GM23338 (cell line): Measurements from ENCODE around the gene LCN6. TPM values are rescaled to one million over a fixed set of nuclear protein-coding genes. Genes with fewer than 3 reads are reported as not detected.
A peak's percentile ranks its signal among the peaks of the same experiment; 100 is the strongest.

Source experiments
- ATAC-seq: fragments of 200-7000 bp; cut with Tn5 transposase; 3 replicates; pipeline ENCODE4 v1.9.1; 2020
- DNase-seq: peaks from one replicate; pipeline ENCODE4 v3.0.0-alpha.2; 2015; ENCODE audit warnings: low spot score
- H2AFZ ChIP-seq: fragments of 200-600 bp; sonication (generic); 2 replicates; pipeline ENCODE4 v1.8.0; 2016; ENCODE audit warnings: antibody characterized with exemption, mild to moderate bottlenecking, moderate library complexity
- H3F3A ChIP-seq: fragments of 200-600 bp; sonication (generic); replicated peaks from 2 replicates; pipeline ENCODE4 v1.8.0; 2017; ENCODE audit warnings: antibody characterized with exemption, mixed run types, low read depth
- H3K27ac ChIP-seq: fragments of 200-600 bp; sonication (generic); 2 replicates; pipeline ENCODE4 v1.6.1; 2016; ENCODE audit warnings: low read depth
- H3K27me3 ChIP-seq: fragments of 200-600 bp; sonication (generic); 2 replicates; pipeline ENCODE4 v1.8.0; 2016; ENCODE audit warnings: mild to moderate bottlenecking, mixed run types, moderate library complexity; ENCODE audit not compliant: insufficient read depth
- H3K36me3 ChIP-seq: fragments of 200-600 bp; sonication (generic); 2 replicates; pipeline ENCODE4 v1.8.0; 2016; ENCODE audit warnings: mild to moderate bottlenecking; ENCODE audit not compliant: insufficient read depth
- H3K4me1 ChIP-seq: fragments of 200-600 bp; sonication (generic); 2 replicates; pipeline ENCODE4 v1.8.0; 2016; ENCODE audit warnings: mild to moderate bottlenecking, moderate library complexity; ENCODE audit not compliant: insufficient read depth
- H3K4me2 ChIP-seq: fragments of 200-600 bp; sonication (generic); 2 replicates; pipeline ENCODE4 v1.7.1; 2017; ENCODE audit warnings: mixed run types
- H3K4me3 ChIP-seq: fragments of 200-600 bp; sonication (generic); 2 replicates; pipeline ENCODE4 v1.6.1; 2016; ENCODE audit warnings: mixed run types
- H3K79me2 ChIP-seq: fragments of 200-600 bp; sonication (generic); replicated peaks from 2 replicates; pipeline ENCODE4 v1.8.0; 2017; ENCODE audit warnings: mild to moderate bottlenecking; ENCODE audit not compliant: insufficient read depth
- H3K9me2 ChIP-seq: fragments of 200-600 bp; sonication (generic); 2 replicates; pipeline ENCODE4 v1.8.0; 2017; ENCODE audit not compliant: insufficient read depth
- H4K20me1 ChIP-seq: fragments of 200-600 bp; sonication (generic); replicated peaks from 2 replicates; pipeline ENCODE4 v1.8.0; 2017; ENCODE audit warnings: mild to moderate bottlenecking; ENCODE audit not compliant: insufficient read depth
- H3K27ac Mint-ChIP-seq: 2 replicates; pipeline ENCODE4 v1.8.0; 2020; ENCODE audit warnings: inconsistent platforms, mild to moderate bottlenecking, moderate library complexity, mixed read lengths
- H3K27me3 Mint-ChIP-seq: 3 replicates; pipeline ENCODE4 v1.8.0; 2022; ENCODE audit warnings: low read depth, mild to moderate bottlenecking, moderate library complexity, mixed read lengths, inconsistent platforms; ENCODE audit not compliant: insufficient read depth, poor library complexity
- H3K36me3 Mint-ChIP-seq: 3 replicates; pipeline ENCODE4 v1.8.0; 2021; ENCODE audit warnings: low read depth, mild to moderate bottlenecking, inconsistent platforms, moderate library complexity, mixed read lengths
- H3K4me1 Mint-ChIP-seq: 3 replicates; pipeline ENCODE4 v1.8.0; 2020; ENCODE audit warnings: mild to moderate bottlenecking, inconsistent platforms, mixed read lengths
- H3K4me3 Mint-ChIP-seq: 3 replicates; pipeline ENCODE4 v1.8.0; 2021; ENCODE audit warnings: moderate library complexity, mild to moderate bottlenecking, inconsistent platforms, mixed read lengths
- H3K9me3 Mint-ChIP-seq: 3 replicates; pipeline ENCODE4 v1.8.0; 2020; ENCODE audit warnings: moderate library complexity, mild to moderate bottlenecking, inconsistent platforms, mixed read lengths
- ETS1 ChIP-seq: IDR thresholded peaks from 2 replicates; pipeline ENCODE4 v1.6.1; 2016; ENCODE audit warnings: antibody characterized with exemption
- EZH2phosphoT487 ChIP-seq: fragments of 200-600 bp; sonication (generic); IDR thresholded peaks from one replicate; pipeline ENCODE4 v1.8.1; 2018; ENCODE audit warnings: antibody characterized with exemption; ENCODE audit not compliant: unreplicated experiment
- polyA plus RNA-seq: library from polyadenylated mRNA; unstranded; fragments of >200 nt; fragmentation: Nextera tagmentation; extraction: Ambion mirVana; gene quantifications from 2 replicates; pipeline ENCODE4 v1.2.1, GENCODE V29; 2016
- total RNA-seq: library from RNA; depleted of rRNA; stranded (reverse); fragments of >200 nt; shearing (Covaris generic); gene quantifications from 2 replicates; pipeline ENCODE4 v1.2.3, GENCODE V29; 2014
- TF ChIP-seq, protein P1 (sequence below), 2 experiments: fragments of 200-600 bp in 1 of 2; sonication (generic) in 1 of 2; conservative IDR thresholded peaks; 2 replicates each; pipeline versions ENCODE4 v1.5.1 to v1.6.1; 2016 to 2017; ENCODE audit warnings: antibody characterized with exemption in 2 of 2, low read depth in 2 of 2, mild to moderate bottlenecking in 2 of 2, moderate library complexity in 1 of 2

Gene LCN6
- total and polyA plus RNA-seq, 2 experiments from 2014 or later: not detected

- no peak overlapping the region for H3K4me3 ChIP-seq
- H3K27ac ChIP-seq: no peak overlapping the region
- H3K27me3 ChIP-seq: peaks cover 13% of the 10 kb centered on the region
- DNase-seq (no peak), ATAC-seq (no peak)
- no peak overlapping the region for H3K27ac Mint-ChIP-seq
- no peak overlapping the region for H2AFZ ChIP-seq
- no peaks in the 10 kb centered on the region for H3K9me2 ChIP-seq
- no peaks in the 10 kb centered on the region for H3K9me3 Mint-ChIP-seq
- peaks cover 10% of the 10 kb centered on the region; the same call in 1 of the 2 replicates for H3K79me2 ChIP-seq
- peaks cover 11% of the 10 kb centered on the region for H4K20me1 ChIP-seq
- H3K36me3 ChIP-seq: no peaks in the 10 kb centered on the region
- H3K4me3 Mint-ChIP-seq: no peak overlapping the region
- no peak overlapping the region; the same call in 1 of the 2 replicates for H3K4me2 ChIP-seq
- H3K4me1 Mint-ChIP-seq: peaks cover 5% of the 10 kb centered on the region
- H3K4me1 ChIP-seq: peaks cover 4% of the 10 kb centered on the region; the same call in 1 of the 2 replicates
- TF ChIP-seq, protein P1, sequence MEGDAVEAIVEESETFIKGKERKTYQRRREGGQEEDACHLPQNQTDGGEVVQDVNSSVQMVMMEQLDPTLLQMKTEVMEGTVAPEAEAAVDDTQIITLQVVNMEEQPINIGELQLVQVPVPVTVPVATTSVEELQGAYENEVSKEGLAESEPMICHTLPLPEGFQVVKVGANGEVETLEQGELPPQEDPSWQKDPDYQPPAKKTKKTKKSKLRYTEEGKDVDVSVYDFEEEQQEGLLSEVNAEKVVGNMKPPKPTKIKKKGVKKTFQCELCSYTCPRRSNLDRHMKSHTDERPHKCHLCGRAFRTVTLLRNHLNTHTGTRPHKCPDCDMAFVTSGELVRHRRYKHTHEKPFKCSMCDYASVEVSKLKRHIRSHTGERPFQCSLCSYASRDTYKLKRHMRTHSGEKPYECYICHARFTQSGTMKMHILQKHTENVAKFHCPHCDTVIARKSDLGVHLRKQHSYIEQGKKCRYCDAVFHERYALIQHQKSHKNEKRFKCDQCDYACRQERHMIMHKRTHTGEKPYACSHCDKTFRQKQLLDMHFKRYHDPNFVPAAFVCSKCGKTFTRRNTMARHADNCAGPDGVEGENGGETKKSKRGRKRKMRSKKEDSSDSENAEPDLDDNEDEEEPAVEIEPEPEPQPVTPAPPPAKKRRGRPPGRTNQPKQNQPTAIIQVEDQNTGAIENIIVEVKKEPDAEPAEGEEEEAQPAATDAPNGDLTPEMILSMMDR (conservative IDR thresholded peaks at IDR 0.05; ENCODE audit: low read depth in 2 of 2): no peak
- no peak for TF ChIP-seq EZH2phosphoT487
- peaks cover 3% of the 10 kb centered on the region; the same call in 1 of the 3 replicates for H3K36me3 Mint-ChIP-seq
- 0 out of 2 replicates have a peak, but pooled peaks cover 7% of the 10 kb centered on the region for H3F3A ChIP-seq
- peaks cover 24% of the 10 kb centered on the region for H3K27me3 Mint-ChIP-seq
These were observed 34.0 kb downstream of the LCN6 start for GRCh38 chr9:136714096-136714892.

DNA sequence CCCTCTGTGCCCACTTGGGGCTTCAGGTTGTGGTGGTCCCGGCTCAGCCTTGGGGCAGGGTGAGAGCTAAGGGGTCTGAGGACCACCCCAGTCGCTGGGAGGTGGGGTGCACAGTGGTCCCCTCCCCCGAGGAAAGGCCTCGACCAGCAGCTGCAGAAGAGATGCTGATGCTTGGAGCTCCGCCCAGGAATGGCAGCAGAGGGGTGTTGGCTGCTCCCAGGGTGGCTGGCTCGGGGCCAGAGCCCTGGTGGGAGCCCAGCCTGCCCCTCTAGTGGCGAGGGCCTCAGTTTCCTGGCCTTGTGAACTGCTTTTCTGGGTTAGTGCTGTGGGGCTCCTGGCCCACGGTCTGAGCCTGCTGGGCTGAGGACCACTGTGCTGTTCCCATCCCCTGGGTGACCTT lies 34.8 kb downstream of the LCN6 start:
- peak overlapping the region; percentile 71 for H3K4me3 Mint-ChIP-seq
- Histone ChIP-seq H3K79me2 (peaks cover 10% of the 10 kb centered on the region; the same call in 1 of the 2 replicates), H3K4me2 (peak overlapping the region; percentile 90), H3K36me3 (no peaks in the 10 kb centered on the region), H3K27me3 (peaks cover 13% of the 10 kb centered on the region), H3K4me3 (peak overlapping the region; percentile 75), H3F3A (0 out of 2 replicates have a peak, but pooled peaks cover 7% of the 10 kb centered on the region), H2AFZ (no peak overlapping the region), H3K27ac (no peak overlapping the region), H4K20me1 (peaks cover 11% of the 10 kb centered on the region), H3K9me2 (no peaks in the 10 kb centered on the region), H3K4me1 (peaks cover 4% of the 10 kb centered on the region; the same call in 1 of the 2 replicates)
- no peak overlapping the region for H3K27ac Mint-ChIP-seq
- H3K27me3 Mint-ChIP-seq: peaks cover 24% of the 10 kb centered on the region
- peaks cover 3% of the 10 kb centered on the region; the same call in 1 of the 3 replicates for H3K36me3 Mint-ChIP-seq
- no peak for DNase-seq
- H3K4me1 Mint-ChIP-seq: peaks cover 5% of the 10 kb centered on the region
- no peak for ATAC-seq
- H3K9me3 Mint-ChIP-seq: no peaks in the 10 kb centered on the region
- no peak for TF ChIP-seq ETS1
